SK-N-MC (cell line): ENCODE results near the gene C3orf52.
"Not testable (repeated sequence)": the region's sequence is repeated elsewhere in the genome, so short reads cannot be mapped to it uniquely, and the experiment has no call there.

Source experiments
- DNase-seq: peaks from one replicate; pipeline ENCODE4 v3.0.0-alpha.2; 2011; ENCODE audit warnings: low read depth, low spot score
- H3K27ac ChIP-seq: fragments of 200-600 bp; sonication (generic); 2 replicates; pipeline ENCODE4 v1.5.1; 2016; ENCODE audit warnings: mixed run types
- H3K36me3 ChIP-seq: fragments of 200-600 bp; sonication (generic); 2 replicates; pipeline ENCODE4 v1.6.1; 2017; ENCODE audit warnings: antibody characterized with exemption, low read length, mixed read lengths; ENCODE audit not compliant: insufficient read depth
- H3K4me3 ChIP-seq: fragments of 200-600 bp; sonication (generic); 2 replicates; pipeline ENCODE4 v1.5.1; 2016
- H3K9ac ChIP-seq: fragments of 200-600 bp; sonication (generic); 2 replicates; pipeline ENCODE4 v1.8.0; 2017; ENCODE audit warnings: mixed run types, mixed read lengths; ENCODE audit not compliant: insufficient read length
- H3K9me3 ChIP-seq: fragments of 200-600 bp; sonication (generic); 2 replicates; pipeline ENCODE4 v1.6.1; 2017; ENCODE audit warnings: low read depth, mild to moderate bottlenecking, antibody characterized with exemption, low read length, moderate library complexity, mixed read lengths
- EZH2 ChIP-seq: fragments of 200-600 bp; sonication (generic); IDR thresholded peaks from one replicate; pipeline ENCODE4 v1.6.1; 2017; ENCODE audit warnings: antibody characterized with exemption
- FOXP2 ChIP-seq: optimal IDR thresholded peaks from 2 replicates; pipeline ENCODE3; 2011; ENCODE audit warnings: mild to moderate bottlenecking, moderate library complexity; ENCODE audit not compliant: insufficient read depth; ENCODE audit errors: extremely low read length, control extremely low read depth
- POLR2AphosphoS5 ChIP-seq: IDR thresholded peaks from 2 replicates; pipeline ENCODE4 v1.6.1; 2012; ENCODE audit warnings: mild to moderate bottlenecking, low read depth, low read length, borderline replicate concordance

C3orf52 gene

DNA sequence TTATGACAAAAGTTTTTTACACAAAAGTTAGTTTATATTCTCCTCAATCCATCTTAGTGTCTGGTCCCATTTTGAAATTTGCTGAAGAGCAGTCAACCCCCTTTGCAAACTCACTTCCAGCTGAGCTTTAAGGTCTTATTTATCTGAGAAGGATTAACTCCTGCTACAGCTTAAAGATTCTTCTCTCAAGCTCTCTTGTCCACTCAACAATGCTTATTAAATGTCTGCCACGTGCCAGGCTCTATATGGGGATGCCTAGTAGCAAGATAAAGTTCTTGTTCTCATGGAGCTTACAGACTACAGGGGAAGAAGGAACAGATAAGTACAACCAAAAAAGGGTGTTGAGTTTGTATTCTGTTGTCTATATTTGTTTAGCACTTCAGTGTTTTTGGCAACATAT is 33.0 kb upstream of the C3orf52 start:
- H3K36me3 ChIP-seq, result no peaks in the 10 kb centered on the region
- H3K9ac ChIP-seq, result no peak overlapping the region
- H3K9me3 ChIP-seq, result no peaks in the 10 kb centered on the region
- no peak overlapping the region for H3K27ac ChIP-seq
- TF ChIP-seq EZH2 (no peak), FOXP2 (no peak), POLR2AphosphoS5 (no peak)
- H3K4me3 ChIP-seq, result no peak overlapping the region
- no peak for DNase-seq

DNA sequence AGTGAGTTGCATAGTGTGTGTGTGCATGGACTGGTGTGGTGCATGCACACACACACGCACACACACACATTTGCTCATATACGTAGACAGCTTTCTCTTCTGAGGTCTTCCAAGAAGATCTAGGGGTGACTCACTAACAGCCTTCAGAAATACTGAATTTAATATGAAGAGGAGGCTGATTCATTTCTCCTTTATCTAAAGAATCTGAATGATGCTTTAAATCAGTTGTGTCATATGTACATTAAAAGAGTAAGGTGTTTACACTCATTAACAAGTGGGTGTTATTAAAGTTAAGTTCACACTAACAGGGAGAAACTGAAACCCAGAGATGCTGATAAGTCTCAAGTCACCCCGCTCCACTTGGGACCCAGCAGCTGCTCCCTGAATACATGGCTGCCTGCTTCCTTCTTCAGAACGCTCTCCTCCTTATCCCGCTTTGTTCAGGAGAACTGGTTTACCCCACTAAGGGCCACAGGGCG is 29.7 kb upstream of the C3orf52 start:
- no peak for DNase-seq
- Histone ChIP-seq H3K9ac (no peak overlapping the region), H3K4me3 (no peak overlapping the region), H3K27ac (no peak overlapping the region), H3K9me3 (no peaks in the 10 kb centered on the region), H3K36me3 (no peaks in the 10 kb centered on the region)
- TF ChIP-seq POLR2AphosphoS5 (no peak), FOXP2 (no peak), EZH2 (no peak)

- Histone ChIP-seq H3K4me3 (no peak overlapping the region), H3K9me3 (no peaks in the 10 kb centered on the region), H3K9ac (no peak overlapping the region), H3K27ac (no peak overlapping the region), H3K36me3 (no peaks in the 10 kb centered on the region)
- TF ChIP-seq POLR2AphosphoS5, result no peak
- TF ChIP-seq EZH2, result no peak
- no peak for TF ChIP-seq FOXP2
- DNase-seq, result no peak
Measured at GRCh38 chr3:112059497-112059896, 26.7 kb upstream of the C3orf52 start.

GRCh38 chr3:112061152-112061551 is 25.0 kb upstream of the C3orf52 start:
- no peak for DNase-seq
- TF ChIP-seq POLR2AphosphoS5, result no peak
- no peak for TF ChIP-seq EZH2
- TF ChIP-seq FOXP2, result no peak
- no peaks in the 10 kb centered on the region for H3K36me3 ChIP-seq
- no peaks in the 10 kb centered on the region for H3K9me3 ChIP-seq
- H3K27ac ChIP-seq, result no peak overlapping the region
- no peak overlapping the region for H3K9ac ChIP-seq
- H3K4me3 ChIP-seq, result no peak overlapping the region

- not testable (repeated sequence) for H3K27ac ChIP-seq, H3K9me3 ChIP-seq, DNase-seq, H3K36me3 ChIP-seq, H3K9ac ChIP-seq, H3K4me3 ChIP-seq
Measured at GRCh38 chr3:112072387-112073060, 13.7 kb upstream of the C3orf52 start.

DNA sequence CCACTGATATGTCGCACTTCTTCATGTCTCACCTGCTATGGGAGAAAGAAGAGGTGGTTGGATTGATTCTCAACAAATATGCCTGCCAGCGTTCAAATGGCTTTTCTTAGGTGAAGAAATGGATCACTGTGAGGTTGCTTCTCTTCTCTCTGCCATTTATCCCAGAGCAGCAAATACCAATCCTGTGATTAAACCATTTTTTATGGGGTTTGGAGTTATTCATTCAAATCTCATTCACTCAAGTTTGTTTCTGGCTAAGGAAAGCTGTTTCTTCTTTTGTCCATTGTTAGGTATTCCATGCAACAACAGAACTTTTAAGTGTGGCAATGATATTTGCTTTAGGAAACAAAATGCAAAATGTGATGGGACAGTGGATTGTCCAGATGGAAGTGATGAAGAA is 12.2 kb upstream of the C3orf52 start:
- H3K9ac ChIP-seq, result no peak overlapping the region
- no peak for DNase-seq
- H3K27ac ChIP-seq, result no peak overlapping the region
- no peak overlapping the region for H3K4me3 ChIP-seq
- H3K36me3 ChIP-seq, result no peaks in the 10 kb centered on the region
- TF ChIP-seq POLR2AphosphoS5 (no peak), EZH2 (no peak), FOXP2 (no peak)
- H3K9me3 ChIP-seq, result no peaks in the 10 kb centered on the region

DNA sequence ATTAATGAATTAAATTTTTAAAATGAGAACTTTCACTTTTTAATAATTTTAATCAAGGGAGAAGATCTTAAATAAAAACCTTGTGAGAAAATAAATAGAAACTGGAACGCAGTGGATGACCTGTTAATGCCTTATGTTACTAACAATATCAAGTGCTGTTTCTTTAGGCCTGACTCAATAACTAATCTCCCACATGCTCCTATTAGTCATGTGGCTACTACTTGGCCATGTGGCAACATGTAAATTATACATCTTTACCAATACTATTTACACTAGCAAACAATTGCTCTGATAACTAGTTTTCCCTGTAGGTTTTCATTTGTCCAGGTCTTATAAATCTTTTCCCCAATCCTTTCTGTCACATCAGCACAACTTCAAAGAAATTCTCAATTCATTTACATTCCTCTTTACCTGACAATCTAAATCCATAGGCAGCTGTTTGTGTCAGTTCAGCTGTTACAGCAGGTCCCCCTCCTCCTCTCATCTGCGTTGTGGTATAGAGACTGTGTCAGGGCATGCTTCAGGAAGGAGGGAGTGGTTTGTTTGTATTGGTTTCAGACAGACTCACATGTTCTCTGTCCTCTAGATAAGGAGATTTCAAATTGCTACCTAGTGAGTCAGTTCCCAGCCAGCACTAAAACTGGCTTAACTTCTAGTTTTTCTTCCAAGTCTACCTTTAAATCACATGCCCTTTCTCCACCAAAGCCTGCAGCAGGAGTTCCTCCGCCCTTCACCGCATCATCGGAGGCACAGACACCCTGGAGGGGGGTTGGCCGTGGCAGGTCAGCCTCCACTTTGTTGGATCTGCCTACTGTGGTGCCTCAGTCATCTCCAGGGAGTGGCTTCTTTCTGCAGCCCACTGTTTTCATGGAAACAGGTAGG is 11.3 kb upstream of the C3orf52 start:
- no peak for TF ChIP-seq POLR2AphosphoS5
- no peak for TF ChIP-seq FOXP2
- Histone ChIP-seq H3K27ac (no peak overlapping the region), H3K9me3 (no peaks in the 10 kb centered on the region), H3K4me3 (no peak overlapping the region), H3K36me3 (no peaks in the 10 kb centered on the region), H3K9ac (no peak overlapping the region)
- no peak for DNase-seq

- DNase-seq, result no peak
- Histone ChIP-seq H3K9me3 (no peaks in the 10 kb centered on the region), H3K4me3 (no peak overlapping the region), H3K9ac (no peak overlapping the region), H3K27ac (no peak overlapping the region), H3K36me3 (no peaks in the 10 kb centered on the region)
- no peak for TF ChIP-seq POLR2AphosphoS5
Measured at GRCh38 chr3:112078125-112079083, 7.8 kb upstream of the C3orf52 start.
